Measurements from ENCODE around the gene APP. TPM values are rescaled to one million over a fixed set of nuclear protein-coding genes. Genes with fewer than 3 reads are reported as not detected.
A peak's percentile ranks its signal among the peaks of the same experiment; 100 is the strongest.

APP gene
- total RNA-seq, 1 experiment from 2014 or later: 401 TPM

GRCh38 chr21:26127073-26127814 lies 43.3 kb downstream of the APP start:
- DNase-seq (ENCODE audit: low read depth): no peak

- no peak for DNase-seq (ENCODE audit: low read depth)
These were observed 44.4 kb downstream of the APP start for GRCh38 chr21:26126168-26126553.

GRCh38 chr21:26125433-26126167 lies 45.0 kb downstream of the APP start:
- DNase-seq (ENCODE audit: low read depth): no peak

- no peak for DNase-seq (ENCODE audit: low read depth)
These were observed 45.7 kb downstream of the APP start for GRCh38 chr21:26124896-26125295.

- peak; percentile 39 for DNase-seq (ENCODE audit: low read depth)
These were observed 46.1 kb downstream of the APP start for GRCh38 chr21:26124421-26124833.

- DNase-seq (ENCODE audit: low read depth): no peak
These were observed 47.6 kb downstream of the APP start for GRCh38 chr21:26123012-26123411.

- DNase-seq (ENCODE audit: low read depth): no peak
These were observed 49.7 kb downstream of the APP start for GRCh38 chr21:26120828-26121227.

- DNase-seq (ENCODE audit: low read depth): peak; percentile 14
These were observed 50.7 kb downstream of the APP start for GRCh38 chr21:26119906-26120305.

GRCh38 chr21:26118938-26119540 lies 51.5 kb downstream of the APP start:
- no peak for DNase-seq (ENCODE audit: low read depth)

GRCh38 chr21:26117972-26118367 lies 52.6 kb downstream of the APP start:
- no peak for DNase-seq (ENCODE audit: low read depth)

- DNase-seq (ENCODE audit: low read depth): no peak
These were observed 53.1 kb downstream of the APP start for GRCh38 chr21:26117324-26117971.

- DNase-seq (ENCODE audit: low read depth): peak; percentile 29
These were observed 54.0 kb downstream of the APP start for GRCh38 chr21:26116456-26117011.

- DNase-seq (ENCODE audit: low read depth): peak; percentile 69
These were observed 54.7 kb downstream of the APP start for GRCh38 chr21:26115899-26116298.

GRCh38 chr21:26115305-26115704 lies 55.3 kb downstream of the APP start:
- DNase-seq (ENCODE audit: low read depth): peak; percentile 23

GRCh38 chr21:26112975-26113374 lies 57.6 kb downstream of the APP start:
- DNase-seq (ENCODE audit: low read depth): no peak

- DNase-seq (ENCODE audit: low read depth): no peak
These were observed 58.3 kb downstream of the APP start for GRCh38 chr21:26112127-26112742.

GRCh38 chr21:26110715-26111114 lies 59.9 kb downstream of the APP start:
- DNase-seq (ENCODE audit: low read depth): no peak

- no peak for DNase-seq (ENCODE audit: low read depth)
These were observed 63.1 kb downstream of the APP start for GRCh38 chr21:26107429-26107828.

- peak; percentile 54 for DNase-seq (ENCODE audit: low read depth)
These were observed 64.0 kb downstream of the APP start for GRCh38 chr21:26106562-26106961.

GRCh38 chr21:26105819-26106218 lies 64.8 kb downstream of the APP start:
- DNase-seq (ENCODE audit: low read depth): no peak

GRCh38 chr21:26100573-26100972 lies 70.0 kb downstream of the APP start:
- no peak for DNase-seq (ENCODE audit: low read depth)
